ENCODE results near the gene LCN9. TPM values are rescaled to one million over a fixed set of nuclear protein-coding genes. Genes with fewer than 3 reads are reported as not detected.

The LCN9 gene
- total and polyA plus RNA-seq, 2 of the 4 experiments (the other 2 are of a cell fraction): not detected

DNA sequence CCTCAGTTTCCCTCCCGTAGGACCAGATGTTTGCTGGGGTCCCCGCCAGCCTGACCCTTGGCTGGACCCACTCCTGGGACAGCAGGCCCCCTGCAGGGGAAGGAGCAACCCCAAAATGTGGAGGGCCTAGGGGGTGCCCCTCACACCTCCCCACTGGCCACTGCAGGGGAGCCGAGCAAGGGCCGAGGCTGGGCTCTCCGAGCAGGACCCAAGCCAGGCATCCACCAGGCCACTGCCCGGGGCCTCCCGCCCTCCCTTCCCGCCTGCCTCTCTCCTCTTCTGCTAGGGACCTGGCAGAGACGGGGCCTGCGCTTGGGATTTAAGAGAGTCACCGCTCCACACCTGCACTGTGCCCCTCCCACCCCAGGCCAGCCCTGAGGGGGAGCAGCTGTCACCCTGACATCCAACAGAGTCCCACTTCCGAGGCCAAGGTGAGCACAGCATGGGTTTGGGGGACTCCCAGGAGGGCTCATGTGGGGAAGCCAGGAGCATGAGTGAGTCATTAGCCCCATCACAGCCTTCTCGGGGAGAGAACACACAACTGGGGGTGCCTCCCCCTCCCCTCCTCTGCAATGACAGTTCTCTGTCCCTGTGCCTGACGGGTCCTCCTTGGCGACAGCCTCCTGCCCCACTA, 20.4 kb downstream of the LCN9 start:
- ChIA-PET CTCF (no interaction called here), POLR2A (ENCODE audit: unreplicated experiment) (no interaction called here)
- no peak overlapping the region for H2AK5ac ChIP-seq (ENCODE audit: low read depth, low read length)
- H2BK120ac ChIP-seq (ENCODE audit: low read depth, low read length): no peak overlapping the region
- H4K91ac ChIP-seq (ENCODE audit: insufficient read depth, low read depth, low read length): no peak overlapping the region
- H3K9me3 ChIP-seq (ENCODE audit: control insufficient read depth, insufficient read depth, low read length): no peaks in the 10 kb centered on the region
- no peak overlapping the region for H4K5ac ChIP-seq (ENCODE audit: low read depth, low read length)
- H2BK5ac ChIP-seq (ENCODE audit: low read depth, low read length, poor library complexity, severe bottlenecking): no peak overlapping the region
- H3K4me3 ChIP-seq (ENCODE audit: insufficient read depth, low read depth, low read length): no peak overlapping the region
- TF ChIP-seq, protein P1, sequence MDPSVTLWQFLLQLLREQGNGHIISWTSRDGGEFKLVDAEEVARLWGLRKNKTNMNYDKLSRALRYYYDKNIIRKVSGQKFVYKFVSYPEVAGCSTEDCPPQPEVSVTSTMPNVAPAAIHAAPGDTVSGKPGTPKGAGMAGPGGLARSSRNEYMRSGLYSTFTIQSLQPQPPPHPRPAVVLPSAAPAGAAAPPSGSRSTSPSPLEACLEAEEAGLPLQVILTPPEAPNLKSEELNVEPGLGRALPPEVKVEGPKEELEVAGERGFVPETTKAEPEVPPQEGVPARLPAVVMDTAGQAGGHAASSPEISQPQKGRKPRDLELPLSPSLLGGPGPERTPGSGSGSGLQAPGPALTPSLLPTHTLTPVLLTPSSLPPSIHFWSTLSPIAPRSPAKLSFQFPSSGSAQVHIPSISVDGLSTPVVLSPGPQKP (IDR thresholded peaks at IDR 0.05; ENCODE audit: borderline replicate concordance, low read depth, low read length): no peak
- TF ChIP-seq CEBPB (IDR thresholded peaks at IDR 0.05; ENCODE audit: low read depth, low read length) (no peak), MAZ (IDR thresholded peaks at IDR 0.05; ENCODE audit: borderline replicate concordance, low read depth, low read length) (no peak), NFE2L2 (IDR thresholded peaks at IDR 0.05; ENCODE audit: low read depth, low read length) (no peak), RAD21 (IDR thresholded peaks at IDR 0.05; ENCODE audit: low read length) (no peak), MXI1 (IDR thresholded peaks at IDR 0.05; ENCODE audit: borderline replicate concordance, low read depth, low read length) (no peak), RFX5 (IDR thresholded peaks at IDR 0.05; ENCODE audit: low read depth, low read length) (no peak), BHLHE40 (IDR thresholded peaks at IDR 0.05; ENCODE audit: low read depth, low read length) (no peak), POLR2A (IDR thresholded peaks at IDR 0.05; ENCODE audit: low read depth, low read length) (no peak), RCOR1 (IDR thresholded peaks at IDR 0.05; ENCODE audit: insufficient replicate concordance, low read length) (no peak), SMC3 (IDR thresholded peaks at IDR 0.05; ENCODE audit: low read depth, low read length) (no peak), CHD1 (IDR thresholded peaks at IDR 0.05; ENCODE audit: low read depth, low read length) (no peak), MAFK (IDR thresholded peaks at IDR 0.05; ENCODE audit: low read depth, low read length) (no peak), FOS (IDR thresholded peaks at IDR 0.05; ENCODE audit: low read depth, low read length) (no peak)
- TF ChIP-seq, protein P2, sequence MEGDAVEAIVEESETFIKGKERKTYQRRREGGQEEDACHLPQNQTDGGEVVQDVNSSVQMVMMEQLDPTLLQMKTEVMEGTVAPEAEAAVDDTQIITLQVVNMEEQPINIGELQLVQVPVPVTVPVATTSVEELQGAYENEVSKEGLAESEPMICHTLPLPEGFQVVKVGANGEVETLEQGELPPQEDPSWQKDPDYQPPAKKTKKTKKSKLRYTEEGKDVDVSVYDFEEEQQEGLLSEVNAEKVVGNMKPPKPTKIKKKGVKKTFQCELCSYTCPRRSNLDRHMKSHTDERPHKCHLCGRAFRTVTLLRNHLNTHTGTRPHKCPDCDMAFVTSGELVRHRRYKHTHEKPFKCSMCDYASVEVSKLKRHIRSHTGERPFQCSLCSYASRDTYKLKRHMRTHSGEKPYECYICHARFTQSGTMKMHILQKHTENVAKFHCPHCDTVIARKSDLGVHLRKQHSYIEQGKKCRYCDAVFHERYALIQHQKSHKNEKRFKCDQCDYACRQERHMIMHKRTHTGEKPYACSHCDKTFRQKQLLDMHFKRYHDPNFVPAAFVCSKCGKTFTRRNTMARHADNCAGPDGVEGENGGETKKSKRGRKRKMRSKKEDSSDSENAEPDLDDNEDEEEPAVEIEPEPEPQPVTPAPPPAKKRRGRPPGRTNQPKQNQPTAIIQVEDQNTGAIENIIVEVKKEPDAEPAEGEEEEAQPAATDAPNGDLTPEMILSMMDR (conservative IDR thresholded peaks at IDR 0.05; ENCODE audit: low read depth, low read length): no peak
- TF ChIP-seq, protein P3, sequence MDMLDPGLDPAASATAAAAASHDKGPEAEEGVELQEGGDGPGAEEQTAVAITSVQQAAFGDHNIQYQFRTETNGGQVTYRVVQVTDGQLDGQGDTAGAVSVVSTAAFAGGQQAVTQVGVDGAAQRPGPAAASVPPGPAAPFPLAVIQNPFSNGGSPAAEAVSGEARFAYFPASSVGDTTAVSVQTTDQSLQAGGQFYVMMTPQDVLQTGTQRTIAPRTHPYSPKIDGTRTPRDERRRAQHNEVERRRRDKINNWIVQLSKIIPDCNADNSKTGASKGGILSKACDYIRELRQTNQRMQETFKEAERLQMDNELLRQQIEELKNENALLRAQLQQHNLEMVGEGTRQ (IDR thresholded peaks at IDR 0.05; ENCODE audit: low read depth, low read length): no peak
- 59% methylated on average over 7 of the region's 15 CpGs; no CpG with 5 or more reads in 1 of the 2 experiments for WGBS, 2 experiments (ENCODE audit: extremely low coverage in 2 of 2, insufficient read length in 1 of 2)
- no peak overlapping the region for H3K56ac ChIP-seq (ENCODE audit: extremely low read depth, insufficient read depth, low read length)
- no peak overlapping the region for H3K4ac ChIP-seq (ENCODE audit: low read depth, low read length)
- no peak overlapping the region for H3K9ac ChIP-seq (ENCODE audit: low read depth, low read length)
- no peaks in the 10 kb centered on the region for H3K79me1 ChIP-seq (ENCODE audit: low read depth in 1 of 2, low read length in 2 of 2)
- H2BK20ac ChIP-seq (ENCODE audit: low read depth, low read length): no peak overlapping the region
- H3K4me2 ChIP-seq (ENCODE audit: low read depth, low read length): no peak overlapping the region
- H3K27me3 ChIP-seq (ENCODE audit: control insufficient read depth, insufficient read depth, low read length): no peaks in the 10 kb centered on the region; the same call in 1 of the 2 replicates
- no peak overlapping the region for H3K14ac ChIP-seq (replicated peaks; ENCODE audit: low read depth, low read length)
- H3K18ac ChIP-seq (ENCODE audit: low read depth, low read length): no peak overlapping the region
- H4K20me1 ChIP-seq (ENCODE audit: insufficient read depth, low read length): no peaks in the 10 kb centered on the region
- intact Hi-C loops (cut with micrococcal nuclease): no loop called here
- no peak overlapping the region for H3K27ac ChIP-seq (ENCODE audit: insufficient read depth, low read length)
- H3K36me3 ChIP-seq (ENCODE audit: control insufficient read depth, insufficient read depth, low read length): no peaks in the 10 kb centered on the region
- no peak overlapping the region for H2BK15ac ChIP-seq (ENCODE audit: low read depth, low read length)
- H3K4me1 ChIP-seq (ENCODE audit: control insufficient read depth, insufficient read depth, low read length): no peaks in the 10 kb centered on the region
- dilution Hi-C loops (cut with HindIII; ENCODE audit: low sequenced_read_pairs, unreplicated experiment): no loop called here
- H3K9me1 ChIP-seq (ENCODE audit: insufficient read depth, low read length): no peaks in the 10 kb centered on the region
- H2AK9ac ChIP-seq (replicated peaks; ENCODE audit: low read depth, low read length, poor library complexity): no peak overlapping the region
- H4K8ac ChIP-seq (ENCODE audit: low read depth in 2 of 2, low read length in 2 of 2): no peak overlapping the region
- no peak overlapping the region for H3K23ac ChIP-seq (ENCODE audit: low read depth, low read length)
- no TSS peak for BruUV-seq (replicated peaks)
- in situ Hi-C loops (cut with MboI; ENCODE audit: low sequenced_read_pairs): no loop called here
- DNase-seq (no peak), ATAC-seq (ENCODE audit: low read depth) (no peak)
- no peak overlapping the region for H2AFZ ChIP-seq (replicated peaks; ENCODE audit: low read length, poor library complexity)
